HepG2 (cell line): ENCODE measurements around the gene SAP25.
"Not testable (repeated sequence)": the region's sequence is repeated elsewhere in the genome, so short reads cannot be mapped to it uniquely, and the experiment has no call there.

Source experiments
- ARNTL ChIP-seq: sonication (generic); formaldehyde crosslinking; IDR thresholded peaks from 2 replicates; pipeline ENCODE4 v1.4.0; 2020; ENCODE audit warnings: mild to moderate bottlenecking, missing genetic modification reagents
- HNF4G ChIP-seq, 2 experiments: sonication (generic) in 1 of 2; formaldehyde crosslinking in 1 of 2; IDR thresholded peaks; 2 replicates each; pipeline versions ENCODE4 v1.4.0 to v1.6.1; 2011 to 2020; ENCODE audit warnings: borderline replicate concordance in 2 of 2, low read depth in 2 of 2, mild to moderate bottlenecking in 2 of 2, low read length in 1 of 2, missing genetic modification reagents in 1 of 2, moderate library complexity in 1 of 2
- IKZF4 ChIP-seq: sonication (generic); formaldehyde crosslinking; IDR thresholded peaks from 2 replicates; pipeline ENCODE4 v1.5.1; 2020; ENCODE audit warnings: borderline replicate concordance, mild to moderate bottlenecking, low read depth, missing genetic modification reagents; ENCODE audit errors: not compliant biosample characterization
- POLR2A ChIP-seq, 2 experiments: IDR thresholded peaks; 2 replicates each; pipeline ENCODE4 v1.6.1; 2011; ENCODE audit warnings: low read depth in 2 of 2, low read length in 2 of 2, mild to moderate bottlenecking in 1 of 2, moderate library complexity in 1 of 2; ENCODE audit not compliant: insufficient read depth in 1 of 2
- U2AF2 ChIP-seq: fragments of 200-400 bp; formaldehyde crosslinking; IDR thresholded peaks from 2 replicates; pipeline ENCODE4 v1.6.1; 2017; ENCODE audit warnings: low read depth, mild to moderate bottlenecking, low read length
- ZNF12 ChIP-seq: sonication (generic); formaldehyde crosslinking; IDR thresholded peaks from 2 replicates; pipeline ENCODE4 v1.5.0; 2020; ENCODE audit warnings: missing genetic modification reagents
- ZNF569 ChIP-seq: sonication (generic); formaldehyde crosslinking; IDR thresholded peaks from 2 replicates; pipeline ENCODE4 v1.5.0; 2020; ENCODE audit warnings: mild to moderate bottlenecking, missing genetic modification reagents, moderate library complexity, borderline replicate concordance
- TF ChIP-seq, protein P1 (sequence below): sonication (generic); formaldehyde crosslinking; IDR thresholded peaks from 2 replicates; pipeline ENCODE4 v1.5.0; 2020; ENCODE audit warnings: mild to moderate bottlenecking, missing genetic modification reagents, moderate library complexity
- TF ChIP-seq, protein P2 (sequence below): sonication (generic); formaldehyde crosslinking; IDR thresholded peaks from 2 replicates; pipeline ENCODE4 v1.5.1; 2020; ENCODE audit warnings: mild to moderate bottlenecking, missing genetic modification reagents, borderline replicate concordance

DNA sequence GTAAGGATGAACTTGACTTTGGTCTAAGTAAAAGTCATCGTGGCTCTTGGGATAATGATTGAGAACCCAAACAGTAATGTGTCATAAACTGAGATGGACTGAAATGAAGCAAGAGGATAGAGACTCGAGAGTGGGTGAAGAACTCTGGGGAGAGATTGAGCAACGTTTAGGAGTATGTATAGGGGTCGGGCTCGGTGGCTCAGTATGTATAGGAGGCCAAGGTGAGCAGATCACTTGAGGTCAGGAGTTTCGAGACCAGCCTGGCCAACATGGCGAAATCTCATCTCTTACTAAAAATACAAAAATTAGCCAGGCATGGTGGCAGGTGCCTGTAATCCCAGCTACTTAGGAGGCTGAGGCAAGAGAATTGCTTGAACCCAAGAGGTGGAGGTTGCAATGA, 32.4 kb downstream of the SAP25 start:
- TF ChIP-seq U2AF2; IKZF4 (CRISPR knock-in tag); ZNF12; POLR2A (IDR thresholded peaks at IDR 0.05; ENCODE audit: insufficient read depth in 1 of 2, low read depth in 2 of 2, low read length in 2 of 2); HNF4G (IDR thresholded peaks at IDR 0.05; ENCODE audit: borderline replicate concordance, low read depth, low read length); HNF4G (CRISPR knock-in tag; IDR thresholded peaks at IDR 0.05; ENCODE audit: borderline replicate concordance, low read depth); ZNF569 (CRISPR knock-in tag); ARNTL (CRISPR knock-in tag): not testable (repeated sequence)
- TF ChIP-seq, protein P1, sequence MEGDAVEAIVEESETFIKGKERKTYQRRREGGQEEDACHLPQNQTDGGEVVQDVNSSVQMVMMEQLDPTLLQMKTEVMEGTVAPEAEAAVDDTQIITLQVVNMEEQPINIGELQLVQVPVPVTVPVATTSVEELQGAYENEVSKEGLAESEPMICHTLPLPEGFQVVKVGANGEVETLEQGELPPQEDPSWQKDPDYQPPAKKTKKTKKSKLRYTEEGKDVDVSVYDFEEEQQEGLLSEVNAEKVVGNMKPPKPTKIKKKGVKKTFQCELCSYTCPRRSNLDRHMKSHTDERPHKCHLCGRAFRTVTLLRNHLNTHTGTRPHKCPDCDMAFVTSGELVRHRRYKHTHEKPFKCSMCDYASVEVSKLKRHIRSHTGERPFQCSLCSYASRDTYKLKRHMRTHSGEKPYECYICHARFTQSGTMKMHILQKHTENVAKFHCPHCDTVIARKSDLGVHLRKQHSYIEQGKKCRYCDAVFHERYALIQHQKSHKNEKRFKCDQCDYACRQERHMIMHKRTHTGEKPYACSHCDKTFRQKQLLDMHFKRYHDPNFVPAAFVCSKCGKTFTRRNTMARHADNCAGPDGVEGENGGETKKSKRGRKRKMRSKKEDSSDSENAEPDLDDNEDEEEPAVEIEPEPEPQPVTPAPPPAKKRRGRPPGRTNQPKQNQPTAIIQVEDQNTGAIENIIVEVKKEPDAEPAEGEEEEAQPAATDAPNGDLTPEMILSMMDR (CRISPR knock-in tag), result not testable (repeated sequence)
- TF ChIP-seq, protein P2, sequence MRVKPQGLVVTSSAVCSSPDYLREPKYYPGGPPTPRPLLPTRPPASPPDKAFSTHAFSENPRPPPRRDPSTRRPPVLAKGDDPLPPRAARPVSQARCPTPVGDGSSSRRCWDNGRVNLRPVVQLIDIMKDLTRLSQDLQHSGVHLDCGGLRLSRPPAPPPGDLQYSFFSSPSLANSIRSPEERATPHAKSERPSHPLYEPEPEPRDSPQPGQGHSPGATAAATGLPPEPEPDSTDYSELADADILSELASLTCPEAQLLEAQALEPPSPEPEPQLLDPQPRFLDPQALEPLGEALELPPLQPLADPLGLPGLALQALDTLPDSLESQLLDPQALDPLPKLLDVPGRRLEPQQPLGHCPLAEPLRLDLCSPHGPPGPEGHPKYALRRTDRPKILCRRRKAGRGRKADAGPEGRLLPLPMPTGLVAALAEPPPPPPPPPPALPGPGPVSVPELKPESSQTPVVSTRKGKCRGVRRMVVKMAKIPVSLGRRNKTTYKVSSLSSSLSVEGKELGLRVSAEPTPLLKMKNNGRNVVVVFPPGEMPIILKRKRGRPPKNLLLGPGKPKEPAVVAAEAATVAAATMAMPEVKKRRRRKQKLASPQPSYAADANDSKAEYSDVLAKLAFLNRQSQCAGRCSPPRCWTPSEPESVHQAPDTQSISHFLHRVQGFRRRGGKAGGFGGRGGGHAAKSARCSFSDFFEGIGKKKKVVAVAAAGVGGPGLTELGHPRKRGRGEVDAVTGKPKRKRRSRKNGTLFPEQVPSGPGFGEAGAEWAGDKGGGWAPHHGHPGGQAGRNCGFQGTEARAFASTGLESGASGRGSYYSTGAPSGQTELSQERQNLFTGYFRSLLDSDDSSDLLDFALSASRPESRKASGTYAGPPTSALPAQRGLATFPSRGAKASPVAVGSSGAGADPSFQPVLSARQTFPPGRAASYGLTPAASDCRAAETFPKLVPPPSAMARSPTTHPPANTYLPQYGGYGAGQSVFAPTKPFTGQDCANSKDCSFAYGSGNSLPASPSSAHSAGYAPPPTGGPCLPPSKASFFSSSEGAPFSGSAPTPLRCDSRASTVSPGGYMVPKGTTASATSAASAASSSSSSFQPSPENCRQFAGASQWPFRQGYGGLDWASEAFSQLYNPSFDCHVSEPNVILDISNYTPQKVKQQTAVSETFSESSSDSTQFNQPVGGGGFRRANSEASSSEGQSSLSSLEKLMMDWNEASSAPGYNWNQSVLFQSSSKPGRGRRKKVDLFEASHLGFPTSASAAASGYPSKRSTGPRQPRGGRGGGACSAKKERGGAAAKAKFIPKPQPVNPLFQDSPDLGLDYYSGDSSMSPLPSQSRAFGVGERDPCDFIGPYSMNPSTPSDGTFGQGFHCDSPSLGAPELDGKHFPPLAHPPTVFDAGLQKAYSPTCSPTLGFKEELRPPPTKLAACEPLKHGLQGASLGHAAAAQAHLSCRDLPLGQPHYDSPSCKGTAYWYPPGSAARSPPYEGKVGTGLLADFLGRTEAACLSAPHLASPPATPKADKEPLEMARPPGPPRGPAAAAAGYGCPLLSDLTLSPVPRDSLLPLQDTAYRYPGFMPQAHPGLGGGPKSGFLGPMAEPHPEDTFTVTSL (CRISPR knock-in tag), result not testable (repeated sequence)
